IPS-11a (cell line): ENCODE measurements around the gene ARGFX.
A peak's percentile ranks its signal among the peaks of the same experiment; 100 is the strongest.
"Not testable (repeated sequence)": the region's sequence is repeated elsewhere in the genome, so short reads cannot be mapped to it uniquely, and the experiment has no call there.

Experiments
- H3K4me3 ChIP-seq: one replicate; pipeline ENCODE4 v1.5.1; 2013; ENCODE audit warnings: low read depth, low read length, control low read depth

ARGFX gene

GRCh38 chr3:121567649-121568048 lies at the start of gene ARGFX:
Gene ARGFX (plus strand): TSS chr3:121567949. CDS start chr3:121570714, 2,765 bp downstream.
- no peak within 1 kb of the TSS for H3K4me3 ChIP-seq

DNA sequence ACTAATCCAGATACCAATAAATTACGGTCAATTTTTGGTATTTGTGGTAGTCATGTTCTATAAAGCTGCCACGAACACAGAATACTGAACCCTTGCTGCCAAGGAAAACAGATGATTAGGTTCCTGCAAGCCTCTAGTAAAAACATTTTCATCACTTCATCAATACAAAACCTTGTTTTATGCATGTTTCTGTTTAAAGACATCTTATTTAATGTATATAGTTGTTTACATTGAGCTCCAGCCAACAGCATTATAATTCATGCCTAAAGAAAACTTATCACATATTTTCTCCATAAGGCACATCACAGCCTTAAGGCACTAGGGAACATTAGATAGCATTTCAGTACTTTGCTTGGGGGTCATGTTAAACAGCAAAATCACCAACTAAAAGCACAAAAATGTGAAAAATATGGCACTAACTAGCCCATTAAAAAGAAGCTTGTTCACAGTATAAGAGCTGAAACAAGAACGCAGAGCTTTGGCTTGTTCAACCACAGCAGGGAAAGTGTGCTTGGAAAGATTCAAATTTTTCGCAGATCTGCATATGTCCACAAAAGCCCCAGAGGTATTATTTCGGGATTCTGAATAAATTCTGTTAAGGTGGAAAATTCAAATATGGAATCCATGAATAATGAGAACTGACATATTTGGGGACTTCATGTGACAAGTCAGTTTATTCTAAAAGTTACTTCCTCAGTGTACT lies 49.6 kb upstream of the ARGFX start:
- no peak overlapping the region for H3K4me3 ChIP-seq

DNA sequence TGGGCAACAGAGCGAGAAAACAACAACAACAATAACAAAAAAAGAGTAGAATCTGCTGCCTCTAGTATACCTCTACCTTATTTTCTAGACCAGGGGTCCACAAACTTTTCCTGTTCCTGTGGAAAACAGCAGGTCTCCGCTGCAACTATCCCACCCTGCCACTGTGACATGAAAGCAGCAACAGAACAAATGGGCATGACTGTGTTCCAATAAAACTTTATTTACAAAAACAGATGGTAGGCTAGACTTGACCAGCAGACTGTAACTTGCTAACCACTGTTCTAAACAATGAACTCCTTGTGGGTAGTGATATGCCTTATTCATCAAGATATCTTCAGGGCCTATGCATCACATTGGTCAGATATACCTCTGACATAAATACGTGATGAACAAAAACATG lies 47.2 kb upstream of the ARGFX start:
- no peak overlapping the region for H3K4me3 ChIP-seq

- H3K4me3 ChIP-seq, result no peak overlapping the region
Measured at GRCh38 chr3:121529308-121529707, 38.4 kb upstream of the ARGFX start.

- no peak overlapping the region for H3K4me3 ChIP-seq
Measured at GRCh38 chr3:121531269-121531668, 36.5 kb upstream of the ARGFX start.

- no peak overlapping the region for H3K4me3 ChIP-seq
Measured at GRCh38 chr3:121542924-121543323, 24.8 kb upstream of the ARGFX start.

DNA sequence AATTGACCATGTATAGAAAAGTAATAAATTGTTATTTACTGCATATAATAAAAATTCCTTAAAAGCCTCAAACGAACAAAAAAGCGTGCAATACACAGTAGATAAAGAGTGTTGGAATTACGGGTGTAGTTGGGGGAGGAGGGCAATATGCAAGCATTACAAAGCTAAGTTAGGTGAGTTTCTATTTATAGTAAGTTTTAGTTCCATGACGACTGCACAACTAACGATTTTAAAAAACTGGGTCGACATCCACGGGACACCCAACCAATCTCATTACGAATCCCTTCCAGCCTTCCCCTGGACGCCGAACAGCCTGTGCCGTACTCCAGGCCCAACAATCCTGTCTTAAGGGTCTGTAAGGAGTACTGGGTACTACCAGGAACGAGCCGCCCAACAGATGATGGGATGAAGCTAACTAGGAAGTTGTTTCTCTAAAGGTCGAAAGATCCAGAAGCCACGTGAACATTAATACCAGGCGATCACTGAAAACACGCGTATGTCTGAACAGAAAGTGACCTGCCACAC lies 22.6 kb upstream of the ARGFX start:
- H3K4me3 ChIP-seq, result peak overlapping the region; percentile 93

DNA sequence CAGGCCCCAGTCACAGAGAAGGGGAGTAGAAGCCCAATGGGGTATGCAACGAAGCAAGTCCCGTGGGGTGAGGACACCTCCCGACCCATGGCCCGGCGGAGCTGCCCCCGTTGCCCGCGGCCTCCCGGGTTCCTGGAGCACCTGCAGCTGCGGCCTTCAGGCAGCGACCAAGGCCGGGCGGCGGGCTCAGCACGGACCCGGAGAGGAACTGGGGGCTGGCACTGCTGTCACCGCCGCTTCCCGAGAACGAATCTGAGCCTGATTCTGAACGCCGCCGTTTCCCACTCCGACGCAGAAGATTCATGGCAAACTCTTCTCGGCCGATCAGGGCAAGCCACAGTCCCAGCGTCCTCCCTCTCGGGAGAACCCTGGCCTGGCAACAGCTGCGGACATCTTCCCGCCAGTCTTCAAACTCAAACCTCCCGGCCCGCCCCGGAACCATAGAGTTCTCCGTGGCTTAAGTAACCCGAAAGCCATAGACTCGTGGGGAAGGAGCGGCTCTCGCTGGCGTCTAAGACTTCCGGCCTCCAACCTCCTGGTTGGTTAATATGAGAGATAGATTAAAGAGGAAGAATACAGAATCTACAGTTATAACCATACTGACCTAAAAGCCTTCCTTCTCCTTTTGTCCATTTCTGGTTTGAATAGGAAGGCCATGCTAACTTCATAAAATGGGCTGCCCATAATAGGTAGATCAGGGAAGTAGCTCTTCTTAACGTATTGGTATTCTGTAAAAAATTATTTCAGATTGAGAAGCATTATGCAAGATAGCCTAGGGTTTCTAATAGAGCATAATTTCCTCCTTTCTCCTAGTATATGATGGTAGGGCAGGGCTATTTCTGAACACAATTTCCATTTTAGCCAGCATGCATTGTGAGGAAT lies 21.9 kb upstream of the ARGFX start, which contains the start of gene POLQ:
Gene POLQ, minus strand, starts transcription at position 415 of the 882 bp plus-strand sequence. Its CDS starts 111 bp downstream, at position 304.
- peak within 1 kb of the TSS; percentile 93 for H3K4me3 ChIP-seq

DNA sequence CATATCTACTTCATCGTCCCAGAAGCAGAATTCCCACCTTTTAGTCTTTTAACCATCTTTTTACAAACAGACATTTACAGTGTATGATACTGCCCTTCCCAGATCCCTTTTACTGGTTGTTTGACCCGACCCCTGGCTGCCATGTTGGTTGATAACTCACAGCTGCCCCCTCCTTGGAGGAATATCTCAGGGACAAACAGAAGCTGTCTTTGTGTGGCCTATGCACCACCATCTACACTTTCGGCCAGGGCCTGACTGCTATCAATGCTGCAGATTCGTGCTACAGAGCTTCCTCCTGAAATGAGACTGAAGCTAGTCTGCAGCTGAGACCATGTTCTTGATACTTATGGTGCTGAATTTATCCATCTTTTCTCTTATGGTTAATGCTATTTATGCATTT lies 15.4 kb upstream of the ARGFX start:
- H3K4me3 ChIP-seq, result no peak overlapping the region

- no peak overlapping the region for H3K4me3 ChIP-seq
Measured at GRCh38 chr3:121552797-121553196, 15.0 kb upstream of the ARGFX start.

DNA sequence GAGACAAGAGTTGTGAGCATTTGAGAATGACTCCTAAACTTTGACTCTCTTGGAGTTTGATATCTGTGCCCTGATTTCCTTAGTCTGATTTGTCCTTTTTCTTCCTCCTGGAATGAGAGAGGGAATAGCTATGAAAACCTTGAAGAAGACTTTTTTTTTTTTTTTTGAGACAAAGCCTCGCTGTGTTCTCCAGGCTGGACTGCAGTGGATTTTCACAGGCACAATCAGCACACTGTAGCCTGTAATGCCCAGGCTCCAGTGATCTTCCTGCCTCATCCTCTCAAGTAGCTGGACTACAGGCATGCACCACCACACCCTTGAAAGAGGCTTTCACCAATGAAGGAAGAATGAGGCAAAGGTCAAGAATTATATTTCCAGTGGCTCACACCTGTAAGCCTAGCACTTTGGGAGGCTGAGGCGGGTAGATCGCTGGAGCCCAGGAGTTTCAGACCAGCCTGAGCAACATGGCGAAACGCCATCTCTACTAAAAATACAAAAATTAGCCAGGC lies 10.3 kb upstream of the ARGFX start:
- H3K4me3 ChIP-seq, result no peak overlapping the region

DNA sequence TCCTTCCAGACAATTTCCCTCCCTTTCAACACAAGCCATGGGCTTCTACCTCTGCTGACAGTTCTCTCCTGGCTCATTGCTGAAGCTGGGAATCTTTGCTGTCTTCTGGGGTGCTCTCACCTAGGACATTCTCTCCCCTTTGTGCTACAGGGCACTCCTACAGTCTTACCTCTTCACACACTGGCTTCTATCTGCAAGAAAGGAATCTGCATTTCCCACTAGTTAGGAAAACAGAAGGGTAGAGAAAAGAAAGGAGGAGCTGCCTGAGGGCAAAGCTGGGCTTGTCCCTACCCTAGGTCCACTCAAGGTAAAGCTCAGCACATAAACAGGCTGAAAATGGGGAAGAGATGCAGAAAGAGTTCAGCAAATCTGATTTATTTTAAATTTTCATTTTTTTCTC lies 5.6 kb upstream of the ARGFX start:
- H3K4me3 ChIP-seq, result no peak overlapping the region

GRCh38 chr3:121566773-121567172 lies 976 bp upstream of the ARGFX start:
- H3K4me3 ChIP-seq, result no peak overlapping the region

GRCh38 chr3:121574449-121574848 lies 6.7 kb downstream of the ARGFX start:
- no peak overlapping the region for H3K4me3 ChIP-seq

- H3K4me3 ChIP-seq, result no peak overlapping the region
Measured at GRCh38 chr3:121581691-121582090, 13.9 kb downstream of the ARGFX start.

DNA sequence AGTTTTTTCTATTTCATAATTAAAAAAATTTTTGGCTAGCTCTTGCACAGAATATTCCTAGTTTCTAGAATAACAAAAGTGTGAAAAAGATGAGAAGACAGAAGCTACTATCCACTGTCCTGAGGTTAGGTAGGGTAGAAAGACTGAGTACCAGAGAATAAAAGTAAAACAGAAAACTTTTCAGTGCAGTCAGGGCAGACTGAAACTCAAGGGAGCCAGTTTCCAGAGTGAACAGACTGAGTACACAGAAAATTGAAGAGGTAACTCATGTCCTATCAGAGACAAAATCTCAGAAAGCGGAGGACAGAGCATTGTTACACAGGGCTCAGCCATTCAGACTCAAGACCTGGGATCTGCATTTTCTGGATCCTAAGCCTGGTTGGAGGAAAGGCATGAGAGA lies 16.7 kb downstream of the ARGFX start:
- no peak overlapping the region for H3K4me3 ChIP-seq

DNA sequence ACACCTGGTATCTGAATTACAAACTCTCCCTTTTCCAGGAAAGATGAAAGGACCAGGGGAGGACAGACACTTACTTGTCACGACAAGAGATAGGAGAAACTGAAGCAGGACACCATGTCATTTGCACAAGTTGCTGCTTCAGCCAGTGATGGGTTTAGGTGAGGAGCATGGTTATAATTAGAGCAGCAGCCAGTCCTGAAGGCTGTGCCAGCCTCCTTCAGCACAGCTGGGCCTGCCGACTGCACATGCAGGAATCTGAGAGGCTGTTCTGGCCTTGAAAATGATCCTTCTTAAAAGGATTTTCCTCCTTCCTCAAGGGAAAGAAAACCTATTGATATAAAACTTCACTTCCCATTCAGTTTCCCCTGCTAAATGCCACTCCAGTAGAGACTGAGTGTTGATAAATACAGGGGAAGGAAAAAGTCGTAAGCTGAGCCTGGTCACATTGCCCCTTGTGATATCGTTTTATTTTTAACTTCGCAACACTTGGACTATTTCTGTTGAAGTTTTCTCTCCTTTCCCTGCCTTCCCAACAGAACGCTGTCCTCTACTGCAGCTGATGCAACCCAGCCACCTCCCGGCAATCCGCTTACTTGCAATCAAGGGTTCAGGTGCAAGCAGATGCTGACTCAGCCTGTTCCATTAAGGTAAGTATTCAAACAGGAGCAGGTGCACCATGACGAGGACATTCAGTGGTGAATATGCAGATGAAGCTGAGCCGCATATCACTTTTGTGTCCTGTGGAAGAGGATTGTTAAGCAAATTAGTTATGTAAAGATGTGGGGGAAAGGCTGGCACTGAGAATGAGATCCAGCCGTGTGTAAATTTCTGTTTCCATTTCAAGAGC lies 25.3 kb downstream of the ARGFX start, which contains the start of gene FBXO40:
Gene FBXO40, plus strand, starts transcription at position 524 of the 847 bp plus-strand sequence. CDS start 27,197 bp downstream, outside the sequence.
- H3K4me3 ChIP-seq, result no peak within 1 kb of the TSS

DNA sequence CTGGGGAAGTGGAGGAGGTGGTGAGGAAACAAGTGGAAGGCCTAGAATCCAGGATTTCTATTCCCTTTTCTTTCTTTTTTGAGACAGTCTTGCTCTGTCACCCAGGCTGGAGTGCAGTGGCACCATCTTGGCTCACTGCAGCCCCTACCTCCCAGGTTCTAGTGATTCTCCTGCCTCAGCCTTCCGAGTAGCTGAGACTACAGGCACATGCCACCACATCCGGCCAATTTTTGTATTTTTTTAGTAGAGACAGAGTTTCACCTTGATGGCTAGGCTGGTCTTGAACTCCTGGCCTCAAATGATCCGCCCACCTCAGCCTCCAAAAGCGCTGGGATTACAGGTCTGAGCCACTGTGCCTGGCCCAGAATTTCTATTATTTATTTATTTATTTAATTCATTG lies 26.1 kb downstream of the ARGFX start:
- H3K4me3 ChIP-seq, result not testable (repeated sequence)

- no peak overlapping the region for H3K4me3 ChIP-seq
Measured at GRCh38 chr3:121594850-121595249, 27.1 kb downstream of the ARGFX start.

DNA sequence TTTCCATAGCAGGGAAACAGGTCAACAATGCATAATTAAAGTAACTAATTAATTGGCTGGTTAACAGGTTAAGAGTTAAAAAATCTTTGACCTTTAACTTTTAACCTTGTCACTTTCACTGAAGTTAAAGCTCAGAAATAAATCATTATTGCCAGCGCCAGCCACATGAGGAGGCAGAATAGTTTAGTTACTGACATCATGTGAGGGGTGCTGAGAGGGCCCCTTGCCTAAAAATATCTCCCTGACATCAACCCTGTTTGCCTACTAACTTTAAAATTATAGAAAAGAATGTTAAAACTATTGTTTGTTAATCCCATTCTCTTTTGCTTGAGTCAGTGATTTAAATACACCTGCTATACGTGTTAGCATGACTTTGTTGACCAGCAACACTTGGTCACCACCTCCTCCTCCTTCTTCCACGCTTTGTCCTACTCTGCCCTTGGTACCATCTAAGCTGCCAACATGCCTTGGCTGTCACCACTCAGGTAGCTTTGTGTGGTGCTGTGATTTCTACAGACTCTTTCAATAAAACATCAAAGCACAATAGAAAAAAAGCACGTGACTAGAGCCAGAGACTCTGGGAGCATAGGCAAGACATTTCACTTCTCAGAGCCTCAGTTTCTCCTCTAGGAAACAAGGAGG lies 28.1 kb downstream of the ARGFX start:
- no peak overlapping the region for H3K4me3 ChIP-seq
